GM19467 (cell line): ENCODE measurements around the gene PSMB4.
A peak's percentile ranks its signal among the peaks of the same experiment; 100 is the strongest.
"Not testable (repeated sequence)": the region's sequence is repeated elsewhere in the genome, so short reads cannot be mapped to it uniquely, and the experiment has no call there.

Source experiments
- ATAC-seq: cut with Tn5 transposase; IDR thresholded peaks from one replicate; pipeline ENCODE4 v1.9.1; 2021; ENCODE audit warnings: mild to moderate bottlenecking, moderate library complexity; ENCODE audit not compliant: unreplicated experiment

Gene PSMB4

DNA sequence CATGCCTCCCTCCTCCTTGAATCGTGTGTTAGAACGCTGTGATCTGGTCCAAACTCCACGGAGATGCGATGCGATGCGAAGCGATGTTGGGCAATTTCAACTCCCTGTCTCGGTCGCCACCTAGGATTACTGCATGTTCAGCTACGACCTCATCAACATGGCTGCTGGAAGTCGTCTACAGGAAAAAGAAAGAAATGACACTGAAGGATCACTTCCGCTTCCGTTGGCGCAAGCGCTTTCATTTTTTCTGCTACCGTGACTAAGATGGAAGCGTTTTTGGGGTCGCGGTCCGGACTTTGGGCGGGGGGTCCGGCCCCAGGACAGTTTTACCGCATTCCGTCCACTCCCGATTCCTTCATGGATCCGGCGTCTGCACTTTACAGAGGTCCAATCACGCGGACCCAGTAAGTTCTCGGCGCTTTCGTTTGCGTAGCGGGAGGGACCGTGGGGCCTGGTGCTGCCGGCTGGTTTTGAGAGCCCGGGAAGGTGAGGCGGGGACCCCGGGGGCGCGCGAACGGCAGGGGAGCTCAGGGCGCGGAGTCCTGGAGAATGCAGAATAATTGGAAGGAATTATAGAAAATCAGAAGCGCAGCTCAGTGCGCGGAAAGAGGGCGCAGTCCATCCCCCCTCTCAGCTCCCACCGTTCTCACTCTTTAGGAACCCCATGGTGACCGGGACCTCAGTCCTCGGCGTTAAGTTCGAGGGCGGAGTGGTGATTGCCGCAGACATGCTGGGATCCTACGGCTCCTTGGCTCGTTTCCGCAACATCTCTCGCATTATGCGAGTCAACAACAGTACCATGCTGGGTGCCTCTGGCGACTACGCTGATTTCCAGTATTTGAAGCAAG is at the start of gene PSMB4:
TSS of gene PSMB4 (plus strand) at position 250 of the 848 bp plus-strand sequence. CDS start at position 265, 15 bp downstream.
- ATAC-seq: peak; percentile 80

DNA sequence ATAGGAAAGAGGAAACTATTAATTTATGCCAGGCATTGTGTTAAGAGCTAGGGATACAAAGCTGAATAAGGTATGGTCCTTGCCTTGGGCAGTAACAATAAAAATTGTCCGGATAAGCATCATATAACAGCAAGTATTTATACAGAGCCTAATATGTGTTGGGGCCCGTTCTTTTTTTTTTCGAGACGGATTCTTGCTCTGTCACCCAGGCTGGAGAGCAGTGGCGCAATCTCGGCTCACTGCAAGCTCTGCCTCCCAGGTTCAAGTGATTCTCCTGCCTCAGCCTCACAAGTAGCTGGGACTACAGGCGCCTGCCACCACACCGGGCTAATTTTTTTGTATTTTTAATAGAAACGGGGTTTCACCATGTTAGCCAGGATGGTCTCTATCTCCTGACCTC is 49.0 kb upstream of the PSMB4 start:
- ATAC-seq: not testable (repeated sequence)

- ATAC-seq: no peak
Observed at GRCh38 chr1:151352021-151352718, 47.2 kb upstream of the PSMB4 start.

DNA sequence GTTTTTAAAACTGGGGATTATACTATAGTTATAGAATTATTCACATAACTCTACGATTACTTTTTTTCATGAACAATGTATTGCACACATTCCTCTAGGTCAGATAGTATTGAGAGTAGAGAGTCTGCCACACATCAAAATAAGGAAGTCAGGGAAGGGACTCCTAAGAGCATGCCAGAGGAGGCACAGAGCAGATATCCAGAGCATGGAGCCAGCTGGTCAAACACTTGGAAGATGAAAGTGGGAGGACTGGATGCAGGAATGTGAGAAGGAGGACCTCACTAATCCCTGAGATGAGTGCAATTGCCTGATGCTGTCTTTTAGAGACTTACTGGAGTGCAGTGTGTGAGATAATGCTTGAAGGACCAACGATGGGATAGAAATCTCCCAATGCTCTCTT is 42.7 kb upstream of the PSMB4 start:
- no peak for ATAC-seq

DNA sequence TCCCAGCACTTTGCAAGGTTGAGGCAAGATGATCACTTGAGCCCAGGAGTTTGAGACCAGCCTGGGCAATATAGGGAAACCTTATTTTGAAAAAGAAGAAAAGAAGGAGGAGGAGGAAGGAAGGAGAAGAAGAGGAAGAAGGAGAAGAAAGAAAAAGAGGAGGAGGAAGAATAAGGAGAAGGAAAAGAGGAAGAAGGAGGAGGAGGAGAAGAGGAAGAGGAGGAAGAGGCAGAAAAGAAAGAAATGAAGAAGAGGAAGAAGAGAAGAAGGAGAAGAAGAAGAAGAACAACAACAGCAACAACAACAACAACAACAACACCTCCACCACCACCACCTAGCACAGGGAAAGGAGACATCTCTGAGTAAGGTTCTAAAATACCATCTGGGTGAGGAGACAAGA is 37.5 kb upstream of the PSMB4 start:
- ATAC-seq: no peak

GRCh38 chr1:151362308-151363155 is 36.8 kb upstream of the PSMB4 start:
- ATAC-seq: no peak

DNA sequence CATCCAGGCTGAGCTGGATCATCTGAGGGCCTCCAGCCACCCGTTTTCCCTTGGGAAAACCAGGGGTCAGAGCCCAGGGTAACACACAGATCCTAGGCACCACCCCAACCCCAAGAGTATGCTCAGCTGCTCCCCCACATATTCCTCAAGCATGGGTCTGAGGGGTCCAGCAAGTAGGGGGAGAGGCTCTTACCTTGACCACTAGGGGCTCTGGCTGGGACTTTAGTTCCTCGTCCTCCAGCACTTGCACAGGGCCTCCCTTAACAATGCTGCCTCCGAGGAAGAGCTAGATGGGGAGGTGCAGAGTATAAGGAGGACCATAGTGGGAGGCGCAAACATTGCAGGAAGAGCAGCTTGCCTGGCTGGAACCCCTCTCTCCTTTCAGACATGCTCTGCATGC is 34.4 kb upstream of the PSMB4 start:
- ATAC-seq: no peak

DNA sequence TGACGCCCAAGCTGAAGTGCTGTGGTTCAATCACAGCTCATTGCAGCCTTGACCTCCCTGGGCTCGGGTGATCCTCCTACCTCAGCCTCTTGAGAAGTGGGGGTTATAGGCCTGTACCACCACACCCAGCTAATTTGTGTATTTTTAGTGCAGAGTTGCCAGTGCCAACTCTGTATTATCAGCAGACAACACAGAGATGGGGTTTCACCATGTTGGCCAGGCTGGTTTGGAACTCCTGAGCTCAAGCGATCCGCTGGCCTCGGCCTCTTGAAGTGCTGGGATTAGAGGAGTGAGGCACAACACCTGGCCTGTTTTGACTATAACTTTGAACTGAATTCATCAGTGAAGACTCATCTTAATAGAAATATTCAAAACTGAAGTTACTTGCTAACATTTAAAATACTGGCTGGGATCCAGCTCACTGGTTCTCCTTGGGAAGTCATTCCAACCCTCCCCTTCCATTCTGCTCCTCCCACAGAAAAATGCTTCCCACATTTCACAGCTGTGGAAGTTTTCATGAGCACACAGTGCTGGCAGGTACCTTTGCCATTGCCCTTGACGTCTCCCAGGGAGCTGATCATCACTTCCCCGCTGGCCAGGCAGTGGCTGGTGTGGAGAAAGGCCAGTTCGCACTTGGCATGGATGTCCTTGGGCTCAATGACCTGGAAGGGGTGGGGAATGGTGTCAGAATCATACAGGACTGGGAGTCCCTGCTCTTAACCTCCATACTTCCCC is 31.5 kb upstream of the PSMB4 start:
- ATAC-seq: no peak

- no peak for ATAC-seq
Observed at GRCh38 chr1:151368393-151369301, 30.7 kb upstream of the PSMB4 start.

DNA sequence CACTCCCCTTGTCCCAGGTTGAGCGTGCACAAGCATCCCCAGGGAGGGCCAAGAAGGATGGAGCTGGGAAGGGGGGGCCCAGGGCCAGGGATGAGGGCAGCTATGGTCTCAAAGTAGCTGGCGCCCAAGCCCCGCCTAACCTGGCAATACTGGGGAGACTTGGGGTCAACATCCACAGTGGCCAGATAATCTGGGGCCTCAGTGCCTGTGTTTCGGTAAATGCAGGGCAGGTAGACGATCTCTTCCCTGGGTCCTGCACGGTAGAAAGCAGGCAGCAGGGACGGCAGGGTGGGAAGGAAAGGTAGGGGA is 30.1 kb upstream of the PSMB4 start:
- ATAC-seq: no peak

DNA sequence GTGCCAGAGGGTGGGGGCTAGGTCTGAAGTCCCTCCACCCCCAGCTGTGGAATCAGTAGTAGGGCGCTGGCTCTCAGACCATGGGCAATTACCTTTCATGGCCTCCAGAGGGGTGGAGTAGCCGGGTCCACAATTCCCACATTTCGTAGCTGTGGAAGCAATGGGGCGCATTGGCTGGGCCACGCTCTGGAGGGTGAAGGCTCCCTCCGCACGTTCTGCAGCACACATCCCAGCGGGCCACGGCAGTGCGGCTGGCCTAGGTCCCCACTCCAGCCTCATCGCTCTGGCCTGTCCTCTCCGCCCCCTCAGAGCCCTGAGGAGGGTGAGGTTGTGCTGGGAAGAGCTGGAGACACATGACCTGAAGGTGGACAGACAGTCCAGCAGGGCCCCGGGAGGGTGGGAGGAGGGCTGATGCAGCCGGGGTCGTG is 29.7 kb upstream of the PSMB4 start:
- ATAC-seq: no peak

DNA sequence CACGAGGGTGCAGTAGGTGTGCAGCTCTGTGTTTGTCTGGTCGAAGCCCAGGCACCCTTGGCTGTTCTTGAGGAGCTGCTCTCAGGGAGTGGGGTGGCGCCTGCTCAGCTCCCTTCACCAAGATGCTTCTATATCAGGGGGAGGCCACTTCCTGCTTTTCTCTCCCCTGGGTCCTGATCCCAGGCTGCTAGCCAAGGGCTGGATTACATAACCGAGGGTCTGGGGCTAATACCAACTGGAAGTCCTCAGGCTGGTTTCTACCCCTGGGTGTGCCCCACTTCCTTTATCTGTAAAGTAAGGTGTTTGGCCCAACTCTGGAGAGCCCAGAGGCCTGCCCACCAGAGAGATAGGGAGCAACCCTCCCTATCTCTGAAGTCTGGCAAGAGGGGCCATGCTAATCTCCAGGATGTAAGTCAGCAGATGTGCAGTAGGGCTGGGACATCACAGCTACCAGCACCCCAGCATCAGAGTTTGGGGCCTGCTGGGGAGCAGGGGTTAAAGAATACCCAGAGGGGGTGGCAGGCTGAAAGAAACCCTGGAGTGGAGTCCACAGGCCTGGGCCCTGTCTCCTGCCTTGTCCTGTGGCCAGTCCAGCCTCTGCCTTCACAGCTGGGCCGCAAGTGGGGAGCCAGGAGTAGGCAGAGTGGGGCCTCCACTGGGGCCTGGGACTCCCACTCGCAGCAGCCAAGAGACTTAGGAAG is 29.0 kb upstream of the PSMB4 start:
- ATAC-seq: no peak

GRCh38 chr1:151371370-151372057 is 27.9 kb upstream of the PSMB4 start:
- no peak for ATAC-seq

DNA sequence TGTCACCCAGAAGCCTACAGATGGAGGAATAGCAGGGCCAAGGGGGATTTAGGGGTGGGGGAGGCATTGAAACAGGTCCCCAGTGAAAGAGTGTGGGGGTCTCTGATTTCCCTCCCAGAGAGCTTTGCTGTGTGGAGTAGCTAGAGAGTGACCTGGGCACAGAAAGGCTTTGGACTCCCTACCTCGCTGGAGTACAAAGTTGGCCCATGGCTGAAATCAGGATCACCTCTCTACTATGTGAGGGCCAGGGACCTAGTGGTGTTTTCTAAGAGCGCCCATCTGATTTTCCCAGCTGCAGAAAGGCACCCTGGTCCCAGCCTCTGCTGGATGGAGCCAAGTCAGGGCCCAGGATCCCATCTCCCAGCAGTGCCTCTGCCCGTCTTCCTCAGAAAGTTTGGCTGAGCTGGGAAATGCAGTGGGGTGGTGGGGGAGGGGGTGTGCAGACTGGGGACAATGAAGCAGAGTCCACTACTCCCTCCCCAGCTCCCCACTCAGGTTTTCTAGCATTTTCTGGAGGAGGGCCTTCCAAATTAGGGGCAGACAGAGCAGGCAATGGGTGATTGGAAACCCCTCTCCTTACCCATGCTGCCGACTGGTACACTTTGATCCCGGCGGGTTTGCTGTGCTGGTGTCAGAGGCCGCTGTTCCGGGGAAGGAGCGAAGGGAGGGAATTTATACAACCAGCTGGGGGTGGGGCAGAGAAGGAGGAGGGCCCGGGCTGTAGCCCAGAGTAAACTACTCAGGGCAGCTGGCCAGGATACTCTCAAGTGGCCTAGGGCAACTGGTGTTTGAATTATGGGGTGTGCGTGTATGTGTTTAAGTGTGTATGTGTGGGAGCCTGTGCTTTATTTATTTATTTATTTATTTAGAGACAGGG is 27.1 kb upstream of the PSMB4 start, which contains the start of gene SELENBP1:
TSS of gene SELENBP1 (minus strand) at position 648 of the 877 bp plus-strand sequence. CDS start at position 584, 64 bp downstream.
- no peak for ATAC-seq

- no peak for ATAC-seq
Observed at GRCh38 chr1:151373196-151373595, 26.2 kb upstream of the PSMB4 start.

GRCh38 chr1:151377150-151377884 is 22.1 kb upstream of the PSMB4 start:
- ATAC-seq: no peak

DNA sequence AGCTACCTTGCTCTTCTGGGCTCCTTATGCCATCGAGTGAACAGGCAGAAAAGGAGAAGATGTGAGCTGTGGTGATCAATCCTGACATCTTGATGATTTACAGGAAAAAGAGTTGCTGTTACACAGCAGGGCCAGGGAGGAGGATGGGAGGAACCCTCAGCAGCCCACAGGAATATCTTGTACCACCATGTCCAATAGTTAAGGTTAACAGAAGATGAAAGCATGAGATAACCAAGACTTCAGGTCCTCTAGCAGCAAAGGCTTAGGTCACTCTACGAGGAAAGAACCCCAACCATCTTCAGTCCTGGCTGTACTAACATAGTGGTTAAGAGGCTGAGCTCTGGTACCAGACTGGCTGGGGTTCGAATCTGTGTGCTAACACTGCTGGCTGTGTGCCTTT is 14.8 kb upstream of the PSMB4 start:
- no peak for ATAC-seq
